Breast epithelium (tissue), 3 donors: ENCODE measurements around the gene KIF5A.
A peak's percentile ranks its signal among the peaks of the same experiment; 100 is the strongest.

Experiments used
- POLR2AphosphoS5 ChIP-seq, 3 donors: sonication (generic); formaldehyde crosslinking; IDR thresholded peaks; one replicate each; pipeline ENCODE4 v1.6.1; 2017; ENCODE audit warnings: antibody characterized with exemption in 3 of 3
- TF ChIP-seq, protein P1 (sequence below), 3 donors: fragments of 450-650 bp; IDR thresholded peaks; one replicate each; pipeline ENCODE4 v1.5.1; 2016 to 2017; ENCODE audit warnings: antibody characterized with exemption in 3 of 3, mild to moderate bottlenecking in 3 of 3, moderate library complexity in 3 of 3

DNA sequence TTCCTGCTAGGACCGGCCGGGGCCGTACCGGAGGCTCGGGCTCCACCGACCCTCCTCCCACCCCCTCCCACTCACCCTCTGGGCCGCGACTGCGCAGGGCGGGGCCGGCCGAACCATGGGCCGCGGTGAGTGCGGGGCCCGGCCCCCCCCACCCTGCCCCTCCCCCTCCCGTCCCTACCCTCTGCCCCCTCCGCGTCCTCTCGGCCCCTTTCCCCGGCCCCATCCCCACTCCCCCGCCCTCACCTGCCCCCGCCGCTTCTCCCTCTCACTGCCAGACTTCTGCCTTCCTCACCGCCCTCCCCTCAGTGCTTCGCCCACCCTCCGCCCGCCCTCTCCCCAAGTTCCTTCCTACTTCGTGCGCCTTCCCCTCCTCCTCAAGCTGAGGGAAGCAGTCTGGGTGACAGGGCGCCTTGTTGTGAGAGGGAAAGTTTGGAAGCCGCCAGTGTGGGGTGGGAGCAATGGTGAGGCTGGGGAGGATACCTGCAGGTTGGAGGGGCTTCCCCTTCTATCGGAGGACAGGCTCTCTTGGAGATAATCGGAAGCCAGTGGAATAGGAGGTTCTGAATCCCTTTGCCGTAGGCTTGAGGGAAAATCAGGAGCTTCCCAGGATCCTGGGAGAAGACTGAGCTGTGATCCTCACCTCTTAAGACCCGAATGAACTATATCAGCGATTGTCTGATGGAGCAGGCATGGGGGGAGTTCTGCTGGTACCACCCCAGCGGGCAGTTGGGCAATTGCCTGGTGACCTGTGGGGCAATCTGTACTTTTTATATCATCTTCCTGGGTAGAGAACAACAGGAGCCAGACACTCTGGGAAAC is 26.7 kb upstream of the KIF5A start:
- TF ChIP-seq, protein P1, sequence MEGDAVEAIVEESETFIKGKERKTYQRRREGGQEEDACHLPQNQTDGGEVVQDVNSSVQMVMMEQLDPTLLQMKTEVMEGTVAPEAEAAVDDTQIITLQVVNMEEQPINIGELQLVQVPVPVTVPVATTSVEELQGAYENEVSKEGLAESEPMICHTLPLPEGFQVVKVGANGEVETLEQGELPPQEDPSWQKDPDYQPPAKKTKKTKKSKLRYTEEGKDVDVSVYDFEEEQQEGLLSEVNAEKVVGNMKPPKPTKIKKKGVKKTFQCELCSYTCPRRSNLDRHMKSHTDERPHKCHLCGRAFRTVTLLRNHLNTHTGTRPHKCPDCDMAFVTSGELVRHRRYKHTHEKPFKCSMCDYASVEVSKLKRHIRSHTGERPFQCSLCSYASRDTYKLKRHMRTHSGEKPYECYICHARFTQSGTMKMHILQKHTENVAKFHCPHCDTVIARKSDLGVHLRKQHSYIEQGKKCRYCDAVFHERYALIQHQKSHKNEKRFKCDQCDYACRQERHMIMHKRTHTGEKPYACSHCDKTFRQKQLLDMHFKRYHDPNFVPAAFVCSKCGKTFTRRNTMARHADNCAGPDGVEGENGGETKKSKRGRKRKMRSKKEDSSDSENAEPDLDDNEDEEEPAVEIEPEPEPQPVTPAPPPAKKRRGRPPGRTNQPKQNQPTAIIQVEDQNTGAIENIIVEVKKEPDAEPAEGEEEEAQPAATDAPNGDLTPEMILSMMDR (IDR thresholded peaks at IDR 0.05), result no peak
- peak in 1 of 3 donors; percentile 5 for TF ChIP-seq POLR2AphosphoS5 (IDR thresholded peaks at IDR 0.05)
